HG03196 (cell line): Measurements from ENCODE around the gene CXCL17.
"Not testable (repeated sequence)": the region's sequence is repeated elsewhere in the genome, so short reads cannot be mapped to it uniquely, and the experiment has no call there.

ENCODE experiments used
- ATAC-seq: cut with Tn5 transposase; IDR thresholded peaks from one replicate; pipeline ENCODE4 v1.9.1; 2021; ENCODE audit not compliant: unreplicated experiment

Gene CXCL17, protein sequence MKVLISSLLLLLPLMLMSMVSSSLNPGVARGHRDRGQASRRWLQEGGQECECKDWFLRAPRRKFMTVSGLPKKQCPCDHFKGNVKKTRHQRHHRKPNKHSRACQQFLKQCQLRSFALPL

DNA sequence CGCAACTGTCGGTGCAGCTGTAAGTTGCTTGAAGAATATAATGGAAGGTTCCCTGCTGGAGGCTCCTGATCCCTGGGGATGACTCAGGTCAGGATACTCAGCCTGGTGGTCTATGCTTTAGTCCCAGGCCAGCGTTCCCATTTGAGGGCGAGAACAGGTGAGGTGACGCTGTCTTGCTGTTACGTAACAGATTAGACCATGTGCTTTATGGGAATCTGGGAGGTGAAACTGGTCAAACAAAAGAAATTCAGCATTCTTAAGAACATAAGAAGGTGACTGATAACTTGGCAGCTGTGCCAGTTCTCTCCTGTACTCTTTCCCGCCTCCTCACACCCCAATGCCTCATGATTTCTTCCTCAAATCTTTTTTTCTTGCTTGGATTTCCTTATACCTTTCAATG, at the start of gene CXCL17:
Gene CXCL17, minus strand, starts transcription at position 114 of the 400 bp plus-strand sequence. CDS start 114 bp downstream, outside the sequence.
- ATAC-seq = no peak

DNA sequence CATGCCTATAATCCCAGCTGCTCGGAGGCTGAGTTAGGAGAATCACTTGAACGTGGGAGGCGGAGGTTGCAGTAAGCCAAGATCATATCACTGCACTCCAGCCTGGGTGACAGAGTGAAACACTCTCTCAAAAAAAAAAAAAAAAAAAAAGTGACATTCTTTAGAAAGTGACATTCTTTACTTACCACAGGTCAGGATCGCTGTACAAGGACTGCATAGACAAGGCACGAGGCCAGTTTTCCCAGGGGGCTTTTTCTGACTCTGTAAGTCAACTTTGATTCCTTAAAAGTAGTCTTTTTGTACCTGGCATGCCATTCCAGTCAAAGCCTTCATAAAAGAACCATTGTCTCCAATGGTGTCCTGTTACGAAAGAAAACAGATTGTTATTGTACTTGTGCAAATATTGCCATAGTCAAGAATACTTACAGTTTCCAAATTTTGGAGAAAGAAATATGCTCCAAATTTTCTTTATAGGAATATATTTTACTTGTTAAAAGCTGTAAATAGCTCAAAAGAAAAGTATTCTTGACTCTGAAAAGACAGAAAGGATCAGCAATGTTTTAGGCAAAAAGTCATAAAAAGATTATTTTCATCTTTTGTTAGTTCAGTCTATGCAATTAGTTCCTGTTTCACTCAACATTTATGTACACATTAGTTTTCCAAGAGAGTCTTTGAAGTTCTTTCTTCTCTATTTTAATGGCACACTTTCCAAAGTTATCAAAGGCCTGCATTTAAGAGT, 46.2 kb upstream of the CXCL17 start:
- no peak for ATAC-seq

DNA sequence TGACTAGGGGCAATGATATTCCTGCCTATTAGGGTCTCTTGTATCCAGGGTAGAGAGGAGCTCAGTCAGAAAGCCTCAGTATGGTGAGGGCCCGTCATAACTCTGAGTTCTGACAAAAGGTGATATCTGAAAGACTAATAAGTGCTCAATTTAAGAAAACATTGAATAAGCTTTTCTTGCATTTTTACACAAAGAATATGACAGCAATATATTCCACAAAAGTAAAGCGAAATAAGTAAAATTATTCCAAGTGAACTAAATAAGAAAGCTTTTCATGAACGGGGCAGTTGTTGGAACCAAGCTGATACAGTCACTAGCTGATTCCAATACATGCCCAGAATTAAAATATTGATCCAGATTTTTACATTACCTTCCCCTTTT, 45.0 kb upstream of the CXCL17 start:
- ATAC-seq = no peak

DNA sequence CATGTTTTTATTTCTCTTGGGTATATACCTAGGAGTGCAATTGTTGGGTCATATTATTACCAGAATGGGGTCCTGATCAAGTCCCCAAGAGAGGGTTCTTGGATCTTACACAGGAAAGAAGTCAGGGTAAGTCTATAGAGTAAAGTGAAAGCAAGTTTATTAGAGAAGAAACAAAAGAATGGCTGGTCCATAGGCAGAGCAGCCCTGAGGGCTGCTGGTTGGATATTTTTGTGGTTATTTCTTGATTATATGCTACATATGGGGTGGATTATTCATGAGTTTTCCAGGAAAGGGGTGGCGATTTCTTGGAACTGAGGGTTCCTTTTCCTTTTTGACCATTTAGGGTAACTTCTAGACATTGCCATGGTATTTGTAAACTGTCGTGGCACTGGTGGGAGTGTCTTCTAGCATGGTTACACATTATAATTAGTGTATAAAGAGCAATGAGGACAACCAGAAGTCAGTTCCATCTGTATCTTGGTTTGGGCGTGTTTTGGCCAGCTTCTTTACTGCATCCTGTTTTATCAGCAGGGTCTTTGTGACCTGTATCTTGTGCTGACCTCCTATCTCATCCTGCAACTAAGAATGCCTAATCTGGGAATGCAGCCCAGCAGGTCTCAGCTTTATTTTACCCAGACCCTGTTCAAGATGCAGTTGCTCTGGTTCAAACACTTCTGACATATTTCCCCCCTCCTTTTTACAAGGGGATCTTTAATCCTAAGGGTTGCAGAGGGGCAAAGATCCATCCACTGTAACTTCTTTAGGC, 44.5 kb upstream of the CXCL17 start:
- ATAC-seq = no peak

DNA sequence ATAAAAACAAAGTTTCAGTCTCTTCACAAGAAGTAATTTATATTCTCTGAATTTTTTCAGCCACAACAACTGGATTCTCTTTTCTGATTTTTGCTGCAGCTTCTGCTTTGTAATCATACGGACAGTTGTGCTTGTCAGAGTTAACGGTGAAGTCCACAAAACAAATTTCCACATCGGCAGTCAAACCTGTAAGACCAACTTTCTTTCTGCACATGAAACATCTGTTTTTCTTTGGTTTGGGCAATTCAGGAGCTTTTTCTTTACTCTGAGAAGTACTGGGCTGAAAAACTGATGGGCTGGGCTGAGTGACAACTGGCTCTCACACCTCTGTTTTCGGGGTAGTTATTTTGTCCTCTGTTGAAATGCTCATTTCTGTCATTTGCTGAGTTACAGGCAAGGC, 42.3 kb upstream of the CXCL17 start:
- not testable (repeated sequence) for ATAC-seq

DNA sequence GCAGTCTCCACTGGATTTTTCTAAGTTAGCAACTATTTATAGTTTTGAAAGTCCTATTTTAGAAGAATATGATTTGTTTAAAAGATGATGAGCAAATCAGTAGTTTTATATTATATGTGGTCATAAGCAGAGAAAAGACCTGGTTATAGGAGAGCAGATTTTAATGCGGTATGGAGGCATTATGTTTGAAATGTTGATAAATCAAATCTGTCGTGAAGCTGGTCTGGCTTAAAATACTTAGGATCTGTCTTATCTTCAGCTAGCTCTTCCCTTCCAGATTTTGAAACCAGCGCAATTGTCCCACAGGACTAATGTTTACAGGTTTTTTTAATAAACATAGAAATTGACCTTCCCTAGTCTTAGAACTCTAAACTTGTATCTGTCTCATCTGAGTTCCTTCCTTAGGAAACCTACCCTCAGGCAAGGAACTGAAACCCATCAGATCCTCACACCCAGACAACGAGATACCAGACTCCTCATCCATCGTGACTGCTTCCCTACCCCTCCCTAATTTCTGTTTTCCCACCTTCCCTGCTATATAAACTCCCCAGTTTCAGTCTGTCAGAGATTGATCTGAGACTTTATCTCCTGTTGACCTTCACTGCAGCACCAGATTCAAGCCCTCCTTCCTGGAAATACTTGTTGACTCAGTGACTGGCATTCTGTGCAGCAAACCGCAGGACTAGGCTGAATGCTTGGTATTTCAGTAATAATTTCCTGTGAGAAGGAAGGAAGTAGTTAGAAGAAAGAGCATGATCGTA, 37.8 kb upstream of the CXCL17 start:
- ATAC-seq = no peak

DNA sequence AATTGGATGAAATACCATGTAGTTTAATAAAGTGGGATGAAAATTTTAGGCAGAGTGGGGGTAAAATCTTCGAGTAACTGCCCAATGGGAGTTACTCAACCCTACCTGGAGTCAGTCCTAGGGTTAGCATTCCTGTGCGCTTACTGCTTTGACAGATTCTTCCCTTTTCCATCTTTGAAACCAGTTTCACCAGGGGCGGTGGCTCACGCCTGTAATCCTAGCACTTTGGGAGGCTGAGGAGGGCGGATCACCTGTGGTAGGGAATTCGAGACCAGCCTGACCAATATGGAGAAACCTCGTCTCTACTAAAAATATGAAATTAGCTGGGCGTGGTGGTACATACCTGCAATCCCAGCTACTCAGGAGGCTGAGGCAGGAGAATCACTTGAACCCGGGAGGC, 37.0 kb upstream of the CXCL17 start:
- no peak for ATAC-seq

DNA sequence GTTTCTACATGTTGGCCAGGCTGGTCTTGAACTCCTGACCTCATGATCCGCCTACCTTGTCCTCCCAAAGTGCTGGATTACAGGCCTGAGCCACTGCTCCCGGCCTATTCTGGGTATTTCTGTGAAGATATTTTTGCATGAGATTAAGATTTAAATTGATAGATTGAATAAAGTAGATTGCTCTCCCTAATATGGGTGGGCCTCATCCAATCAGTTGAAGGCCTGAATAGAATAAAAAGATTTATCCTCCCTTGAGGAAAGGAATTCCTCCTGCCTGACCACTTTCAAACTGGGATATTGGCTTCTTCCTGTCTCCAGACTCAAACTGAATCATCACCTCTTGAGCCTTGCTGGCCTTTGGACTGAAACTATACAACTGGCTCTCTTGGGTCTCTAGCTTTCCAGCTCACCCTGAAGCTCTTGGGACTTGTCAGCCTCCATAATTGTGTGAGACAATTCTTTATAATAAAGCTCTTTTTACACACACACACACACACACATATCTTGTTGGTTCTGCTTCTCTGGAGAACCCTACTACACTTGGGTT, 36.1 kb upstream of the CXCL17 start:
- no peak for ATAC-seq

DNA sequence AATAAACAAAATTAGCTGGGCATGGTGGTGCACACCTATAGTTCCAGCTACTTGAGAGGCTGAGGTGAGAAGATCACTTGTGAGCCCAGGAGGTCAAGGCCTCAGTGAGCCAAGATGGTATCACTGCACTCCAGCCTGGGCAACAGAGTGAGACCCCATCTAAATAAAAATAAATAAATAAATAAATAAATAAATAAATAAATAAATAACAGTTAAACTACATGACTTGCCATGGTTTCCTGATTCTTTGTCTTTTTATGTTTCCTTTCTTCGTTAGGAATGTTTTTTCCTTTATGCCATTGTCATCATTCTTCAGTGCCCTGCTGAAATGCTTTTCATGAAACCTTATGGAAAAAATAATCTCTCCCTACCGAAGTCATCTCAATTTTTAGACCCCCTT, 35.2 kb upstream of the CXCL17 start:
- ATAC-seq = no peak

DNA sequence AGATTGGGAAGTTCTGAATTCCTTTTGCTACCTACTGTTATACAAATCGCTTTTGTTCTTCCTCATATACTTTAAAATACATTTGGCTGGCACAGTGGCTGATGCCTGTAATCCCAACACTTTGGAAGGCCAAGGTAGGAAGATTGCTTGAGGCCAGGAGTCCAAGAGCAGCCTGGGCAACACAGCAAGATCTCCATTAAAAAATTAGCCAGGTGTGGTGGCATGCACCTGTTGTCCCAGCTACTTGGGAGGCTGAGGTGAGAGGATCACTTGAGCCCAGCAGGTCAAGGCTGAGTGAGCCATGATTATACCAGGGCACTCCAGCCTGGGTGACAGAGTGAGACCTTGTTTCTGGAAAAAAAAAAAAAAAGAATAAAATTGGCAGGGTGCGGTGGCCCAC, 34.4 kb upstream of the CXCL17 start:
- no peak for ATAC-seq

DNA sequence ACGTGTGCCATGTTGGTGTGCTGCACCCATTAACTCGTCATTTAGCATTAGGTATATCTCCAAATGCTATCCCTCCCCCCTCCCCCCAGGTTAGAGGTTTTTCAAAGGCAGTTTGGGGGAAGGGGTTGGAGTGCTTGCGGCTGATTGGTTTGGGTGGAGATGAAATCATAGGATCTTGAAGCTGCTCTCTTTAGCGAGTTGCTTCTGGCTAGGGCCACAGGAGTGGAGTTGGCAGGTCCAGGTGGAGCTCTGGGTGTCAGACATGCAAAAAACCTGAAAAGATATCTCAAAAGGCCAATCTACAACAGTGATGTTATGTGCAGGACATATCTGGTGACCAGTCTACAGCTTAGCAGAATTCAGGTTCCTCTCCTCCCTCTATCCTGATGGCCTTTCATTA, 32.6 kb upstream of the CXCL17 start:
- no peak for ATAC-seq

DNA sequence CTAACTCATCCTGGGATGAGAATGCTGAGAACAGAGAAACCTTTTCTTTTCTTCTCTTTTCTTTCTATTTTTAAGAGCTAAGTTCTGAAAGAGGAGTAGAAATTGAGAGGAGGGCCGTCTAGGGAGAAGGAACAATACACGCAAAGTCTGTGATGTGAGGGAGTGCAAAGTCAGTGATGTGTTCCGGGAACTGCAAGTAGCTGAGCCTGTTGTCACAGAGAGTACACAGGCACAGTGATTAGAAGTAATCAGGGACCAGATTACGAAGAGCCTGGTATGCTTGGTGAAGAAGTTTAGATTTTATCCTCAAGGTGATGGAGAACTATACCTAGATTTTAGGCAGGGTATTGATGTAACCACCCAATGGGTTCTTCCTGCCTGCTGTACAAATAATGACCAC, 32.0 kb upstream of the CXCL17 start:
- ATAC-seq = no peak

DNA sequence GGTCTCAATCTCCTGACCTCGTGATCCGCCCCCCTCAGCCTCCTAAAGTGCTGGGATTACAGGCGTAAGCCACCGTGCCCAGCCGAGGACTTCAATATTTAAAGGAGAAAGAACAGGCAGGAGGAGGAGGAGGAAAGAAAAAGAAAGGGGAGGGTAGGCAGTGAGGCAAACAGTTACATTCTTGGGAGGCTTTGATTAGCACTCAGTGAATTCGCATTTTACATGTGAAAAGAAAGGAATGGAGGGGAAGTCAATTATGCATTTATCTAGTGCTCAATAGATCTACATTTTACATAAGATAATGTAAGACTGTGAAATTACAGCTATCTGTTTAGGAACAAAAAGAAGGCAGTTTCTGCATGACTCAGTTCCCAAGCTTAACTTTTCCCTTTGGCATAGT, 30.9 kb upstream of the CXCL17 start:
- no peak for ATAC-seq

DNA sequence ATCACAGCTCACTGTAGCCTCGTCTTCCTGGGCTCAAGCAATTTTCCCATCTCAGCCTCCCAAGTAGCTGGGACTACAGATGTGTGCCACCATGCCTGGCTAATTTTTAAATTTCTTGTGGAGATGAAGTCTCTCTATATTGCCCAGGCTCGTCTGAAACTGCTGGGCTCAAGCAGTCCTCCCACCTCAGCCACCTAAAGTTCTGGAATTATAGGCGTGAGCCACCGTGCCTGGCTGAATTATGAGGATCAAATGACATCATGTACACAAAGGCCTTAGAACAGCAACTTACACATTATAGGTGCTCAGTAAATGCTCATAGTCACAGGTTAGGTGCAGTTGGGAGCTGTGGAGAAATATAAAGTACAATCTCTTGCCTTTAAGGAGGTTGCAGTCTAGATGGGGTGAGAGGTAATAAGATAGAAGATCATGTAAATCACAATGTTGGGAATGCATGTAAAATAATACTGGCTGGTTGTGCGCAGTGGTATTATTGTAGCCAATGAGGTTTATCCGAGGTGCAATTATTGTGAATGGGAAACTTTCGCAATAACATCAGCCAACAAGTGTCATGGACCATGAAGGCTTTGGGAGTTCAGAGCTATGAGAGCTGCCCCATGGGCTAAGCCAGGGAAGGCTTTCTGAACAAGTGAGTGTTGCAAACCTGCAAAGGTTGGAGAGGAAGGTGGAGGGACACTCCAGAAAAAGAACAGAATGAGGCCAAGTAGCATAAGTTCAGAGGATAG, 29.8 kb upstream of the CXCL17 start:
- ATAC-seq = no peak

DNA sequence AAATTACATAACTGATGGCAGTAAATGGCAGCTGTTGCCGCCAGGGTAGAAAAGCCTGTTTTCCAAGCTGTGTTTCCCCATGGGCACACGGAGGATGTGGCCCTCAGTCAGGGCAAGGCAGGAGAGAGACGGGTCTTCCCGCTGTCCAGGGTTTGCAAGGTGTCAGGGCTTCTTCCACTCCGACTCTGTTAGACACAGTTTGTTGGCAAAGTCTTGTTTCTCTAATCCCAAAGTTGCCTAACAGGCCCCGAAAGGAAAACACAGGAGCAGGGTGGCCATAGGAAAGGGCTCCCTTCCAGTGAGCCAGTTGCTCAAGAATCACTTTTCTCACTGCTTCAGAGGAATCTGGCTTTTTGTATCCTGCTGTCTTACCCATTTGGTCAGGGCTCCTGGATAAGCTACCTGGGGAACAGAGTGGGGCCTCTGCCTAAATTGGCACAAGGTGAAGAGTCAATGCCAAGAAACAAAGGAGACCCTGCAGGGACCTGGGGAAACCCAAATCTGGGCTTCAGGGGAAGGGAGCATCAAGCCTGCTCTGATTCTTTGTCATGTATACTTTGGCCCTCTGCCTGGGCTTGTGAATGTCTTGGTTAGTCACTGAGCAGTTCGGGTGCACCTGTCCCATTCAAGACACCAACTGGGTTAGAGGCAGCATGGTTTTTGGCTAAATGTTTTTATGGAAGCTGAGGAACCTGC, 29.0 kb upstream of the CXCL17 start:
- ATAC-seq = no peak

DNA sequence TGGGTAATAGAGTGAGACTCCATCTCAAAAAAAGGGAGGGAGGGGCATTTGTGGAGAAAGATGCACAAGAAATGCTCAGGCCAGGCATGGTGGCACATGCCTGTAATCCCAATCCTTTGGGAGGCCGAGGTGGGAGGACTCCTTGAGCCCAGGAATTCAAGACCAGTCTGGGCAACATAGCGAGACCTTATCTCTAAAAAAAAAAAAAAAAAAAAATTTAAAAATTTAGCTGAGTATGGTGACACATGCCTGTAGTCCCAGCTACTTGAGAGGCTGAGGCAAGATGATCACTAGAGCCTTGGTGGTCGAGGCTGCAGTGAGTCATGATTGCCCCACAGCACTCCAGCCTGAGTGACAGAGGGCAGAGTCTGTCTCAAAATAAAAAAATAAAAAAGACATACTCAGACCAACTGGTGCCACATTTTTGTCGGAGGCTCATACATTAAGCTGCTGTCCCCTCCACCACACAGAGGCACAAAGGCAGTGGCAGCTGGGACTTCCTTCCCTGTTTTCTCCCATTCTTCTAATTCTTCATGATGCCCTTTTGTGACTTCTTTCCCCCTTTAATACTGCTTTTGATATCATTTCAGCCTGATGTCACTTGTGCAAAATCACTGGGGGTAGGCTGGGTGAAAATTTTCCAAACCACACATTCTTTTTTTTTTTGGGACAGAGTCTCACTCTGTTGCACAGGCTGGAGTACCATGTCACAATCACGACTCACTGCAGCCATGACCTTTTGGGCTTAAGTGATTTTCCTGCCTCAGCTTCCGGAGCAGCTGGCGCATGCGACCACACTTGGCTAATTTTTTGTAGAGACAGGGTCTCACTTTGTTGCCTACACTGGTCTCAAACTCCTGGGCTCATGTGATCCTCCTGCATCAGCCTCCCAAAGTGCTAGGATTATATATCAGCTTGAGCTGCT, 26.8 kb upstream of the CXCL17 start:
- ATAC-seq = no peak

DNA sequence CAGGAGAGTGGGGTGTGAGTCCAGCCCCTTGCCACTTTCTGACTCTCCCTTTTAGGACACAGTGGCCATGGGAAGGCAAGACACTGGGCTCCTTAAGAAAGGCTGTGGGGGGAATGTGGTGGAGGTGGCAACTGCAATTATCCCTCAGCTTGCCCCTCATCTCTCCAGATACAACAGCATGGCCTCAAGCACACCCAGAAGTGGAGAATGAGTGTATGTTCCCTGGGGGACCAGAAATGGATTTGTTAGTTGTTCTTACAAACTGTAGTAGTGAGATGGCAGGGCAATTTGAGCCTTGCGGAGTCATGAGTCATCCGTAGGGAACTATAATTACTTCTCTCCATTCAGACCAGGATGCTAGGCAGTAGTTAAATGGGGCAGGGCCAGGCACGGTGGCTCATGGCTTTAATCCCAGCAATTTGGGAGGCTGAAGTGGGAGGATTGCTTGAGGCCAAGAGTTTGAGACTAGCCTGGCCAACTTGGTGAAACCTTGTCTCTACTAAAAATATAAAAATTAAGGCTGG, 25.6 kb upstream of the CXCL17 start:
- no peak for ATAC-seq

DNA sequence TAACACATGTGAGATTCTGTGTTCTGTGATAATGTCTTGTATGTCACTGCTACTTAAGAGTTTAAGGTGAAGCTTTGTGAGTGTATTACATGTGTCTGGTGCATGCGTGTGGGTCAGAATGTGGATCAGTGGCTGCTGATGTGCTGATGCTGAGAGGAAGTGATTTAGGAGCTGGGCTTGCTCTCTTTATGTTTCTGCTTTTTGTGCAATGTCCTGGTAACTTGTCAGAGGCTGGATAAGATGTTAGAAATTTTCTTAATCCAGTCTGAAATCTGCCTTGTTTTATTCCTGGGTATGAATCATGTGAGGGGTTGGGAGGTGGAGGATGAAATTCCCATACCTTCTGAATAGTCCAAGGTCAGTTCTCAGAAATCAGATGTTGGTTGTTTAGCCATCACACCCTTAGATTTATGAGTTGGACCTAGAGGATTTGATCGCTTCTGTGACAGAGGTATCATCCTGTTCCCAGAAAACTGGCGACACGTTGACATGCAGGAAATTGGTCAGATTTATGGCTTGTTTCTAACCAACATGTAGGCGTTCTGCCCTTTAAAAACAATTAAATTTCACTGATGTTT, 24.5 kb upstream of the CXCL17 start:
- no peak for ATAC-seq
